AG09309 (cell line): Measurements from ENCODE around the gene NT5C3A.
"Not testable (repeated sequence)": the region's sequence is repeated elsewhere in the genome, so short reads cannot be mapped to it uniquely, and the experiment has no call there.

Experiments used
- DNase-seq: peaks from one replicate; pipeline ENCODE4 v3.0.0-alpha.2; 2010; ENCODE audit warnings: low read depth
- H3K4me3 ChIP-seq: 2 replicates; pipeline ENCODE4 v1.5.1; 2011; ENCODE audit warnings: mild to moderate bottlenecking, low read depth, low read length, moderate library complexity; ENCODE audit not compliant: control insufficient read depth
- CTCF ChIP-seq: IDR thresholded peaks from 2 replicates; pipeline ENCODE4 v1.5.1; 2011; ENCODE audit warnings: mild to moderate bottlenecking, low read depth, low read length, inconsistent platforms; ENCODE audit not compliant: insufficient read depth, control insufficient read depth; ENCODE audit errors: missing control alignments

The NT5C3A gene

GRCh38 chr7:33101906-33102305, 39.3 kb upstream of the NT5C3A start:
- peak; percentile 16 for DNase-seq
- no peak for TF ChIP-seq CTCF
- H3K4me3 ChIP-seq, result no peak overlapping the region

- no peak for DNase-seq
- no peak for TF ChIP-seq CTCF
- H3K4me3 ChIP-seq, result no peak overlapping the region
These were observed 38.2 kb upstream of the NT5C3A start for GRCh38 chr7:33100770-33101169.

GRCh38 chr7:33099154-33099940, 36.8 kb upstream of the NT5C3A start:
- no peak overlapping the region for H3K4me3 ChIP-seq
- TF ChIP-seq CTCF, result no peak
- no peak for DNase-seq

DNA sequence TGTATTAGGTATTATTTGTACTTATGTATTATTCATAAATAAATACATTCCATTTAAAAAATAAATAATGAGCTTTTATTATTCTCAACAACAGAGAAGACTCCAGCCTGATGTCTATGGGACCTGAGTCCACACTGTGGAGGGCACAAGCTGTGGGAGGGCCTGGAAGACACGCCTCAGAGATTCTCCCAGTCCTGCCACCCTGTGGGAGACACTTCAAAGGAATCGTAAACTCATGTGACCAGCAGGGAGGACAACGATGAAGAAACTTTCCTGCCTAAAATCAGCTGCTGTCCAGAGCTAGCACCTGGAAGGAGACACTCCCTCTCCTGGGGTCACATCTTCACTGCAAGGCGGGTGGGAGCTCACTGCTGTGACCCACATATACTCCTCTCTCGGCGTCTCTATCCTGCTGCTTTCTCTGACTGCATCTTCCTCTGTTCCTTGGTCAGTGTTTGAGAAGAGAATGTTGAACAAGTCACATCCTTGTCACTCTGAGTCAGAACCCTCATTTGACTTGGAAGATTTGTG, 32.2 kb upstream of the NT5C3A start:
- DNase-seq, H3K4me3 ChIP-seq: not testable (repeated sequence)

DNA sequence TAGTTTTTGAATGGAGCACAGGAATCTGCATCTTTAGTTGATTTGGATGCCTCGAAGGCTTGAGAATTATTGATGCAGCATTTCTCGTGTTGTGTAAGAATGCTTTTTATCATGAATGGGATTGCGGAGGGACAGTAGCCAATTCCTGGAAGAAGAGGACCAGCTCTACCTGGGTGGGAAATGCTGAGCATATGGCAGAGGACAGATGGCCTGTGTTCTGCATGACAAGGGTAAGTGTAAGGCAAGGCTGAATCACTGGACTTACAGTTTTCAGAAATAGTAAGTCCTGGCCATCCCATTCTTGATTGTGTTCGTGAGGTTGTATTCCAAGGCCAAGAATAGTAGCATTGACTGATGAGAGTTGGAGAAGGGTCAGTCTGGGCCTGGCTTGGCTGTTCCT, 30.7 kb upstream of the NT5C3A start:
- DNase-seq, result no peak
- no peak for TF ChIP-seq CTCF
- no peak overlapping the region for H3K4me3 ChIP-seq

DNA sequence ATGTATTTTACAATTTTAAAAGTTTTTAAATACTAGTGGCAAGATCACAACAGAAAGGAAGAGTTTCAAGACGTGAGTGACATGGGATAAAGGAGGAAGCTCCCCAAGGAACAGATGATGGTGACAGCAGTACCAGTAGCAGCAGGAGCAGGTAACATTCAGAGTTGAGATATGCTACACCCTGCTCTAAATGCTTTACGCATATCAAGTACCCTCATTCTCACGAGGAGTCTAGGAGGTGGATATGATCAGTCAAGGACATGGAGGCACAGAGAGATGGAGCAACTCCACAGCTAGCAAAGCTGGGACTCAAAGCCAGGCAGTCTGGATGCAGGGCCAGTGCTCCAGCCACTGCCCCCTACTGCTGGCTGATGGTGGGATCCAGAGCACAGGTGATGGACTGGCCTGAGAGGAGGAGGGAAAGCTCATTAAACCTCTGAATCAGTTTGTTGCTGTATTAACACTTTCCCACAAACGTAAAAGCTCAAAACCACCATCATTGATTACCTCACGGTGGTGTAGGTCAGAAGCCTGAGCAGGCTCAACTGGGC, 29.1 kb upstream of the NT5C3A start:
- H3K4me3 ChIP-seq, result no peak overlapping the region
- no peak for TF ChIP-seq CTCF
- DNase-seq, result no peak

DNA sequence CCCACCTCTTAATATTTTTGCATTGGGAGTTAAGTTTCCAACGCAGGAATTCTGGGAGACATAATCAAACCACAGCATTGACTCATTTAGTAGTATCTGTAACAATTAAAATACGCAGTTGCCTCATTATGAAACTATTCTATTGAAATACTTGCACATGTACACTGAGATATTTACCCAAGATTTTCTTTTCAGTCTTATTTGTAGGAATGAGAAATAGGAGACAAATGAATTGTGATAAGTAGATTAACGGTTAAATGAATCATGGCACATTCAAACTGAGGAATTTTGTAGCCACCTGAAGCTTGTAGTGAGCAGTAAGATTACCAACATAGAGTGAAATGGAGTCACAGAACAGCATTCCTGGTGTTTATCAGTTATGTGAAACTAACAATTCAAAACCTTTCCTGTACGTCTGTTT, 28.5 kb upstream of the NT5C3A start:
- peak; percentile 34 for DNase-seq
- no peak for TF ChIP-seq CTCF
- H3K4me3 ChIP-seq, result no peak overlapping the region
